K562 (cell line): Measurements from ENCODE around the gene VEGFC.

ENCODE experiments used
- CTCF ChIP-seq, 3 experiments: IDR thresholded peaks in 2 of 3; conservative IDR thresholded peaks in 1 of 3; 2 replicates each; pipeline ENCODE4 v1.5.1; 2011 to 2012; ENCODE audit warnings: low read length in 3 of 3, mild to moderate bottlenecking in 3 of 3, control low read depth in 2 of 3, improper control_type of control experiment in 1 of 3, inconsistent platforms in 1 of 3, low read depth in 1 of 3, mixed read lengths in 1 of 3, moderate library complexity in 1 of 3; ENCODE audit not compliant: insufficient read depth in 2 of 3
- DDX20 ChIP-seq: fragments of 450-650 bp; IDR thresholded peaks from 2 replicates; pipeline ENCODE4 v1.6.1; 2016; ENCODE audit warnings: missing genetic modification characterization, low read depth, mild to moderate bottlenecking, missing compliant biosample characterization, moderate library complexity
- EZH2 ChIP-seq: IDR thresholded peaks from 2 replicates; pipeline ENCODE4 v1.6.1; 2012; ENCODE audit warnings: low read depth, mild to moderate bottlenecking, inconsistent platforms, low read length, borderline replicate concordance
- MAX ChIP-seq: sonication (generic); formaldehyde crosslinking; IDR thresholded peaks from 2 replicates; pipeline ENCODE4 v1.9.0; 2022; ENCODE audit warnings: mild to moderate bottlenecking, missing genetic modification reagents
- NFYB ChIP-seq: IDR thresholded peaks from 2 replicates; pipeline ENCODE4 v1.6.1; 2011; ENCODE audit warnings: mild to moderate bottlenecking, moderate library complexity; ENCODE audit not compliant: insufficient read length; ENCODE audit errors: extremely low read depth
- REST ChIP-seq, 2 experiments: fragments of 450-650 bp; formaldehyde crosslinking in 1 of 2; IDR thresholded peaks; 2 replicates each; pipeline versions ENCODE4 v1.4.0 to v1.6.1; 2014 to 2020; ENCODE audit warnings: mild to moderate bottlenecking in 2 of 2, borderline replicate concordance in 1 of 2, low read depth in 1 of 2
- ZNF511 ChIP-seq: sonication (generic); formaldehyde crosslinking; IDR thresholded peaks from 2 replicates; pipeline ENCODE4 v1.8.0; 2022; ENCODE audit warnings: mild to moderate bottlenecking, missing genetic modification reagents

- TF ChIP-seq CTCF (IDR thresholded peaks at IDR 0.05 in 2 of 3, conservative IDR thresholded peaks at IDR 0.05 in 1 of 3; ENCODE audit: insufficient read depth in 2 of 3, low read depth in 1 of 3, low read length in 3 of 3) (no peak), EZH2 (no peak), DDX20 (no peak), REST (IDR thresholded peaks at IDR 0.05; ENCODE audit: borderline replicate concordance) (no peak), REST (CRISPR knock-in tag; IDR thresholded peaks at IDR 0.05; ENCODE audit: low read depth) (no peak), NFYB (no peak), ZNF511 (CRISPR knock-in tag) (no peak), MAX (CRISPR knock-in tag) (no peak)
Measured at GRCh38 chr4:176709417-176709816, 83.3 kb downstream of the VEGFC start.
